Calu3 (cell line): ENCODE measurements around the gene RNPEP. TPM values are rescaled to one million over a fixed set of nuclear protein-coding genes. Genes with fewer than 3 reads are reported as not detected.

Experiments
- BruUV-seq: library from RNA; stranded (reverse); fragments of 400-500 nt; replicated peaks from 2 replicates; lab custom pipeline; 2021; lab: Mats Ljungman, UMichigan
- CTCF ChIA-PET: fragments of 300-600 bp; sonication (Branson Sonifier 250); formaldehyde crosslinking; loops from one replicate; lab custom pipeline; 2022; ENCODE audit warnings: antibody characterized with exemption; lab: Charles Lee
- DNase-seq: peaks from one replicate; pipeline ENCODE4 v3.0.0; 2022
- H3K27ac Mint-ChIP-seq: one replicate; pipeline ENCODE4 v1.8.0; 2022; ENCODE audit warnings: mixed read lengths; ENCODE audit not compliant: unreplicated experiment
- H3K27me3 Mint-ChIP-seq: one replicate; pipeline ENCODE4 v1.8.0; 2022; ENCODE audit warnings: mixed read lengths; ENCODE audit not compliant: unreplicated experiment
- H3K36me3 Mint-ChIP-seq: one replicate; pipeline ENCODE4 v1.8.0; 2022; ENCODE audit warnings: mild to moderate bottlenecking, moderate library complexity, mixed read lengths; ENCODE audit not compliant: insufficient read depth, unreplicated experiment
- H3K4me1 Mint-ChIP-seq: one replicate; pipeline ENCODE4 v1.8.0; 2022; ENCODE audit warnings: mild to moderate bottlenecking, low read depth, mixed read lengths; ENCODE audit not compliant: unreplicated experiment
- H3K4me3 Mint-ChIP-seq: one replicate; pipeline ENCODE4 v1.8.0; 2022; ENCODE audit warnings: mild to moderate bottlenecking, low read depth, moderate library complexity, mixed read lengths; ENCODE audit not compliant: unreplicated experiment
- H3K9me3 Mint-ChIP-seq: one replicate; pipeline ENCODE4 v1.8.0; 2022; ENCODE audit warnings: low read depth, mixed read lengths; ENCODE audit not compliant: unreplicated experiment
- intact Hi-C: fragments of 100-400 bp; cut with micrococcal nuclease; formaldehyde crosslinking; loops from one replicate; pipeline ENCODE4 v1.10.0; 2022; ENCODE audit not compliant: unreplicated experiment
- total RNA-seq: library from RNA; stranded (reverse); gene quantifications from 2 replicates; pipeline ENCODE4 v1.2.3, GENCODE V29; 2022
- TF ChIP-seq, protein P1 (sequence below): fragments of 200-600 bp; IDR thresholded peaks from one replicate; pipeline ENCODE4 v1.8.0; 2022; ENCODE audit warnings: antibody characterized with exemption; ENCODE audit not compliant: unreplicated experiment

Gene RNPEP
- total RNA-seq, 1 experiment from 2014 or later, result 91.6 TPM

DNA sequence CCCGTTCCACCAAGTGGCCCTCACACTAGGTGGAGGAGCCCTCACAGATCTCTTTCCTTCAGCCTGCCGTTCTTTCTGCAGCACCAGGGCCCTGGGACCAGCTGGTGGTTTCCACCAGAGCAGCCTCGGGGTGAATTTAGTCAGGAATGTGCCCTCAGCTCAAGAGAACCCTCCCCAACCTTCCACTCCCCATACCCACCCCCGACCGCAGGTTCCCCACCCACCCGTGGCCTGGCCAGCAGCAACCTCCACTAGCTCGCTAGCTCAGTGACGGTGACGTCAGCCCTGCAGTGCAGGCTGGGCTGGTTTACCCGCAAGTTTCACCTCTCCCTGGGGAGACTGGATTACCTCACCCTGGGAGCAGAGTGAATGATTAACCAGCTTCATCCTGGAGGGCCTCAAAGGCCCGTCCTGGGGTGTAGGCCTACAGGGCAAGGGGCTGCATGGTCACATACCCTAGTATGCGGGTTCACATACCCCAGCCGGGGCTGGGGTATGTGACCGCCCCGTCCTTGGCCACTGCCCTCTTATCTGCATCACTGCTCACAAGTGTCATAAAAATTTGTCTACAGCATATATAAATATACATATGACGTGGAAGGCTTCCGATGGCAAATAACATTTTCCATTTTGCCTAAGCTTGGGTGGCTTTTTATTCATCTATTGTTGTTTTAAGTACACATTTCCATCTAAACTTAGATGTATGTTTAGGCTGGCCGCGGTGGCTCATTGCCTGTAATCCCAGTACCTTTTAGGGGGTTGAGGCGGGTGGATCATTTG lies 52.4 kb downstream of the RNPEP start:
- Mint-ChIP-seq H3K4me1 (peaks cover 75% of the 10 kb centered on the region), H3K27ac (peak overlapping the region; percentile 97), H3K27me3 (no peaks in the 10 kb centered on the region), H3K4me3 (peak overlapping the region; percentile 46), H3K36me3 (peaks cover 12% of the 10 kb centered on the region), H3K9me3 (peaks cover 5% of the 10 kb centered on the region)
- DNase-seq, result peak; percentile 99
- TF ChIP-seq, protein P1, sequence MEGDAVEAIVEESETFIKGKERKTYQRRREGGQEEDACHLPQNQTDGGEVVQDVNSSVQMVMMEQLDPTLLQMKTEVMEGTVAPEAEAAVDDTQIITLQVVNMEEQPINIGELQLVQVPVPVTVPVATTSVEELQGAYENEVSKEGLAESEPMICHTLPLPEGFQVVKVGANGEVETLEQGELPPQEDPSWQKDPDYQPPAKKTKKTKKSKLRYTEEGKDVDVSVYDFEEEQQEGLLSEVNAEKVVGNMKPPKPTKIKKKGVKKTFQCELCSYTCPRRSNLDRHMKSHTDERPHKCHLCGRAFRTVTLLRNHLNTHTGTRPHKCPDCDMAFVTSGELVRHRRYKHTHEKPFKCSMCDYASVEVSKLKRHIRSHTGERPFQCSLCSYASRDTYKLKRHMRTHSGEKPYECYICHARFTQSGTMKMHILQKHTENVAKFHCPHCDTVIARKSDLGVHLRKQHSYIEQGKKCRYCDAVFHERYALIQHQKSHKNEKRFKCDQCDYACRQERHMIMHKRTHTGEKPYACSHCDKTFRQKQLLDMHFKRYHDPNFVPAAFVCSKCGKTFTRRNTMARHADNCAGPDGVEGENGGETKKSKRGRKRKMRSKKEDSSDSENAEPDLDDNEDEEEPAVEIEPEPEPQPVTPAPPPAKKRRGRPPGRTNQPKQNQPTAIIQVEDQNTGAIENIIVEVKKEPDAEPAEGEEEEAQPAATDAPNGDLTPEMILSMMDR, result no peak
- CTCF ChIA-PET, result interaction anchor here (0.5 to 2.1 kb wide), 14 partner anchors 10 to 156 kb away, joined by 3 to 17 read pairs (median 8); partner anchors contain the start of gene ELF3
- BruUV-seq, result no TSS peak
- intact Hi-C loops, result no loop called here

DNA sequence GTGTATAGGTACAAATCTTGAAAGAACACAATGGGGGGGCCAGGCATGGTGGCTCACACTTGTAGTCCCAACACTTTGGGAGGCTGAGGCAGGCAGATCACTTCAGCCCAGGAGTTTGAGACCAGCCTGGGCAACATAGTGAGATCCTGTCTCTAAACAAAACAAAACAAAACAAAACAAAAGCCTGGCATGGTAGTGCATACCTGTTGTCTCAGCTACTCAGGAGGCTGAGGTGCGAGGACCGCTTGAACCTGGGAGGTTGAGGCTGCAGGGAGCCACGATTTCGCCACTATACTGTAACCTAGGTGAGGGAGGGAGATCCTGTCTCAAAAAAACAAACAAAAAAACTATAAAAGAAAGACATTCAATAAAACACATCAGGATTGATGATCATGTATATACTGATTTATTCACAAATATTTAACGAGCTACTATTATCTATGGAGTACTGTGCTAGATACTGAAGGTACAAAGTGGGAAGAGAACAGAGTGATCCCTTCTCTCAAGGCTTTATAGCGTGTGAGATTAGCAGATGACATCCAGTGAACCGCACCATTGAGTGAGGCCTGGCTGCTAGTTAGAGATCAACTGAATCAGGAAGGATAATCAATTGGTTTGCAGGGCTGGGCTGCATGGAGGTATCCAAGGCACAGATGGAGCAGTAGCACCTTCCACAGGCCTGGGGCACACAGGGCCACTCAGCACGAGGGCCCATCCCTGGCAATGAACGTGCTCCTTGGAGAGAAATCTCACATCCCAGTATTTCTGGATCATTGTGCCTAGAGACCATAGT lies 54.3 kb downstream of the RNPEP start:
- CTCF ChIA-PET, result no interaction called here
- TF ChIP-seq, protein P1, result no peak
- Mint-ChIP-seq H3K27ac (peak overlapping the region; percentile 56), H3K27me3 (no peaks in the 10 kb centered on the region), H3K4me1 (peaks cover 67% of the 10 kb centered on the region), H3K9me3 (peaks cover 5% of the 10 kb centered on the region), H3K36me3 (peaks cover 12% of the 10 kb centered on the region), H3K4me3 (no peak overlapping the region)
- no TSS peak for BruUV-seq
- intact Hi-C loops, result no loop called here
- no peak for DNase-seq

DNA sequence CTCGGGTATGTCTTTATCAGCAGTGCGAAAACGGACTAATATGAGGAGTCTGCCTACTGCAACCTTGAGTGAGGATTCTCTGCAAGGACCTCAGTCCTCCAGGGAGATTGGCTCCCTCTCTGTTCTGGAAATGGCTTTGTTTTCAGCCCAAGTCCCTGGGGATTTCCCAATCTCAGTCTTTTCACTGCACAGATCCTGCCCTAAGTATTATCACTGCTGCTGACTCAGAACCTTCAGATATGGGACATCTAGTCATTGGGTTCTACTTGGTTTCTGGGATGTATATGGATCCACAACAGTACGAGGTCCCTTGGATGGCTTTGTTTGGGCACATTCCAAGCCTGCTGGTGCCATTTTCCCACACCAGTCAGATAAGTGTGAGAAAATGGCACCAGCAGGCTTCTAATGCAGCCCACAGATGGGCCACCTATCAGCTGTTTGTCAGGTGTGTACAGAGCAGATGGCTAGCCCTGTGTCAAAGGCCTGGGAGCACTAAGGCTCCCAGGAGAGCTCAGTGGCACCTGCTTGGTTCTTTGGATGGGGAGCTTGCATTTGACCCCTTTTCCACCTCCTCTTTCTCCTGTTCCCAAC lies 55.4 kb downstream of the RNPEP start:
- no TSS peak for BruUV-seq
- DNase-seq, result no peak
- intact Hi-C loops, result no loop called here
- peaks cover 12% of the 10 kb centered on the region for H3K36me3 Mint-ChIP-seq
- CTCF ChIA-PET, result no interaction called here
- TF ChIP-seq, protein P1, result no peak
- H3K27me3 Mint-ChIP-seq, result no peaks in the 10 kb centered on the region
- no peak overlapping the region for H3K4me3 Mint-ChIP-seq
- peaks cover 5% of the 10 kb centered on the region for H3K9me3 Mint-ChIP-seq
- peaks cover 70% of the 10 kb centered on the region for H3K4me1 Mint-ChIP-seq
- H3K27ac Mint-ChIP-seq, result no peak overlapping the region

DNA sequence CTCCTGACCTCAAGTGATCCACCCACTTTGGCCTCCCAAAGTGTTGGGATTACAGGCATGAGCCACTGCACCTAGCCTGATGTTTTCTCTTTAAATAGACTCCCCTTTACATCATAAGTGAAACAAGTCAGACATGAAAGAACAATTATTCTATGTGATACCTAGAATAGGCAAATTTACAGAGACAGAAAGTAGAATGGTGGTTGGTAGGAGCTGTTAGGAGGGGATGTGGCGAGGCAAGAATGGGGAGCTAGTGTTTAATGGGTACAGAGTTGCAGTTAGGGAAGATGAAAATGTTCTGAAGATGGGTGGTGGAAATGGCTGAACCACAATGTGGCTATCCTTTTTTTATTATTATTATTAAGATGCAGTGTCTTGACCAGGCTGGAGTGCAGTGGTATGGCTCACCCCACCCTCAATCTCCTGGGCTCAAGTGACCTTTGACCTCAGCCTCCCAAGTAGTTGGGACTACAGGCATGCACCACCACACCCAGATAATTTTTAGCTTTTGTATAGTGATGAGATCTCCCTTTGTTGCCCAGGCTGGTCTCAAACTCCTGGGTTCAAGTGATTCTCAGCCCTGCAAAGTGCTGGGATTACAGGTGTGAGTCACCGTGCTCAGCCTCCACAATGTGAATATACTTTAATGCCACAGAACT lies 56.4 kb downstream of the RNPEP start:
- TF ChIP-seq, protein P1, result no peak
- Mint-ChIP-seq H3K9me3 (peaks cover 2% of the 10 kb centered on the region), H3K4me1 (peaks cover 73% of the 10 kb centered on the region), H3K4me3 (no peak overlapping the region), H3K27ac (peak overlapping the region; percentile 14), H3K27me3 (no peaks in the 10 kb centered on the region), H3K36me3 (peaks cover 21% of the 10 kb centered on the region)
- intact Hi-C loops, result no loop called here
- CTCF ChIA-PET, result interaction anchor here (0.7 kb wide), 1 partner anchor 14 kb away, joined by 4 read pairs; no protein-coding TSS in a partner anchor
- no TSS peak for BruUV-seq
- DNase-seq, result no peak
